ENCODE measurements around the gene PNPLA7. TPM values are rescaled to one million over a fixed set of nuclear protein-coding genes. Genes with fewer than 3 reads are reported as not detected.

PNPLA7 gene
- total RNA-seq, 4 donors from 2014 or later, result 12.2 to 97.0 (median 33.3) TPM

- H3K4me1 ChIP-seq, result peaks cover 35% of the 10 kb centered on the region
- no peaks in the 10 kb centered on the region for H3K36me3 ChIP-seq
- peaks cover 31% of the 10 kb centered on the region for H3K27me3 ChIP-seq
- TF ChIP-seq POLR2A (IDR thresholded peaks at IDR 0.05) (no peak), EP300 (IDR thresholded peaks at IDR 0.05) (no peak), POLR2AphosphoS5 (IDR thresholded peaks at IDR 0.05) (no peak)
- TF ChIP-seq, protein P1, sequence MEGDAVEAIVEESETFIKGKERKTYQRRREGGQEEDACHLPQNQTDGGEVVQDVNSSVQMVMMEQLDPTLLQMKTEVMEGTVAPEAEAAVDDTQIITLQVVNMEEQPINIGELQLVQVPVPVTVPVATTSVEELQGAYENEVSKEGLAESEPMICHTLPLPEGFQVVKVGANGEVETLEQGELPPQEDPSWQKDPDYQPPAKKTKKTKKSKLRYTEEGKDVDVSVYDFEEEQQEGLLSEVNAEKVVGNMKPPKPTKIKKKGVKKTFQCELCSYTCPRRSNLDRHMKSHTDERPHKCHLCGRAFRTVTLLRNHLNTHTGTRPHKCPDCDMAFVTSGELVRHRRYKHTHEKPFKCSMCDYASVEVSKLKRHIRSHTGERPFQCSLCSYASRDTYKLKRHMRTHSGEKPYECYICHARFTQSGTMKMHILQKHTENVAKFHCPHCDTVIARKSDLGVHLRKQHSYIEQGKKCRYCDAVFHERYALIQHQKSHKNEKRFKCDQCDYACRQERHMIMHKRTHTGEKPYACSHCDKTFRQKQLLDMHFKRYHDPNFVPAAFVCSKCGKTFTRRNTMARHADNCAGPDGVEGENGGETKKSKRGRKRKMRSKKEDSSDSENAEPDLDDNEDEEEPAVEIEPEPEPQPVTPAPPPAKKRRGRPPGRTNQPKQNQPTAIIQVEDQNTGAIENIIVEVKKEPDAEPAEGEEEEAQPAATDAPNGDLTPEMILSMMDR (IDR thresholded peaks at IDR 0.05), result no peak
- H3K4me3 ChIP-seq, result peak within 1 kb of the TSS; percentile 51
- WGBS, result 0% methylated on average over 3 of the region's 62 CpGs
- no peaks in the 10 kb centered on the region for H3K9me3 ChIP-seq
- peak in 1 of 2 donors; percentile 65 for DNase-seq (ENCODE audit: low spot score in 2 of 2)
- H3K27ac ChIP-seq, result no peak within 1 kb of the TSS
These were observed 108.8 kb downstream of the PNPLA7 start, which contains the start of gene ENTPD8 for GRCh38 chr9:137441289-137441934. Gene ENTPD8 (minus strand): TSS chr9:137441357. CDS start chr9:137438285, 3,072 bp downstream.

- H3K27me3 ChIP-seq, result peaks cover 42% of the 10 kb centered on the region
- 93% methylated on average over 3 of the region's 18 CpGs for WGBS
These were observed 111.0 kb downstream of the PNPLA7 start for GRCh38 chr9:137439158-137439714.

DNA sequence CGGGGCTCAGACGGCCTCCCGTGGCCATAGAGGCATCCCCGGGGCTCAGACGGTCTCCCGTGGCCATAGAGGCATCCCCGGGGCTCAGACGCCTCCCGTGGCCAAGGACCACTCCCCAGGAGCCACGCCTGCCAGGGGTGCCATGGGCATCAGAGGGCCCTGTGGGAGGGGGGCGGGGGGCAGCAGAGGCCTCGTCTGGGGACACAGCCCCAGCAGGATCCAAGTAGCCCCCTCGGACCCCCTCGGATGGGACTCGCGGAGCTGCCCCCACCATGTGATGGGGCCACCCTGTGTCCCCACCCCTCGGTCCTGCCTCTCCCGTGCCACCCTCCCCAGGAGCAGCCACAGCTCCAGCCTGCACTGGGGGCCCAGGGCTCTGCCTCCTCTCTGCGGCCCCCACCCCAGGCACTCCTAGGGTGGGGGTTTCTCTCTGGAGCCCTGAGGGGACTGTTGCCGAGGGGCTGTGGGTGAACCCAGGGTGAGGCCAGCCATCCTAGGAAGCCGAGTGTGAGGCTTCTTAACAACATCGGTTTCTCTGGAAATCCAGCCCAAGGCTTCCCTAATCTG, 111.5 kb downstream of the PNPLA7 start:
- Histone ChIP-seq H3K36me3 (no peaks in the 10 kb centered on the region), H3K4me1 (peaks cover 30% of the 10 kb centered on the region), H3K9me3 (no peaks in the 10 kb centered on the region), H3K4me3 (no peak overlapping the region), H3K27ac (no peak overlapping the region), H3K27me3 (peaks cover 42% of the 10 kb centered on the region)
- no CpG with 5 or more reads among the region's 22 CpGs for WGBS
- TF ChIP-seq POLR2A (IDR thresholded peaks at IDR 0.05), result no peak
- TF ChIP-seq, protein P1 (IDR thresholded peaks at IDR 0.05), result no peak
- no peak for TF ChIP-seq POLR2AphosphoS5 (IDR thresholded peaks at IDR 0.05)
- TF ChIP-seq EP300 (IDR thresholded peaks at IDR 0.05), result no peak
- peak in 1 of 2 donors; percentile 45 for DNase-seq (ENCODE audit: low spot score in 2 of 2)

More at GRCh38 chr9:137439158-137439714, 111.0 kb downstream of the PNPLA7 start:
- peaks cover 30% of the 10 kb centered on the region for H3K4me1 ChIP-seq
- H3K4me3 ChIP-seq, result no peak overlapping the region
- no peaks in the 10 kb centered on the region for H3K9me3 ChIP-seq
- TF ChIP-seq, protein P1 (IDR thresholded peaks at IDR 0.05), result no peak
- TF ChIP-seq POLR2AphosphoS5 (IDR thresholded peaks at IDR 0.05) (no peak), EP300 (IDR thresholded peaks at IDR 0.05) (no peak), POLR2A (IDR thresholded peaks at IDR 0.05) (no peak)
- no peak overlapping the region for H3K27ac ChIP-seq
- peak in 1 of 2 donors; percentile 60 for DNase-seq (ENCODE audit: low spot score in 2 of 2)
- H3K36me3 ChIP-seq, result no peaks in the 10 kb centered on the region

DNA sequence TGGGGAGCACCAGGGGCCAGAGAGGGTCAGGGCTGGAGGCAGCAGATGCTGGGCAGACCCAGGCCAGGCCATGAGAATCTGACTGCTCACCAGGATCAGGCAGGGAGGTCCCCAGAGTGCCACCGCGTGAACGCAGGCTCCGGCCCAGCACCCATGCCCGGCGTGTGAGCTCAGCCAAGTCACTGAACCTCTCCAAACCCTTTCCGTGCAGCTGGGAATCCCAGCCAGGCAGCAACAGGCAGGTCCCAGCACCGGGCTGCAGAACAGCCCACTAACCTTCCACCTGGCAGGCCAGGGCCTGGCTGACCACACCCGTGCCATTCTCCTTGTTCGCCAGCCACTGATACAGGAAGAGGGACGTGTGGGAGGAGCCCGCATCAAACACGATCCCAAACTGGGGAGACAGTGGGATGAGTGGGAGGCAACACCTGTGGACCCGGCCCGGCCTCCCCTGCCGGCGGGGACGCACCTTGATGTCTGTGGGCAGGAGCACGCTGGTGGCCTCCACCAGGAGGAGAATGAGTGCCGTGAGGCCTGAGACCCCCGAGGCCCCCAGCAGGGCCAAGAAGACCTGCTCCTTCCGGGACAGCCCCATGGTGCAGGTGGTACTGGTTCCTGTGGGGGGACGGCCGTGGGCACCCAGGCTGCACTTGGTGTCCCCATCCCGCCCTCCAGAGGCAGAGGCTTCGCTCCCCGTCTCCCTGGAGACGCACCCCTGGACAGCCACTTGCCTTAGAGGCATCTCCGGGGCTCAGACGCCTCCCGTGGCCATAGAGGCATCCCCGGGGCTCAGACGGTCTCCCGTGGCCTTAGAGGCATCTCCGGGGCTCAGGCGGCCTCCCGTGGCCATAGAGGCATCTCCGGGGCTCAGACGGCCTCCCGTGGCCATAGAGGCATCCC, 112.3 kb downstream of the PNPLA7 start:
- Histone ChIP-seq H3K9me3 (no peaks in the 10 kb centered on the region), H3K4me1 (peaks cover 30% of the 10 kb centered on the region), H3K27ac (no peak overlapping the region), H3K27me3 (peaks cover 42% of the 10 kb centered on the region), H3K4me3 (no peak overlapping the region), H3K36me3 (no peaks in the 10 kb centered on the region)
- DNase-seq (ENCODE audit: low spot score in 2 of 2), result peak in 1 of 2 donors; percentile 57
- WGBS, result 62% methylated on average over 8 of the region's 40 CpGs
- TF ChIP-seq POLR2AphosphoS5 (IDR thresholded peaks at IDR 0.05), result no peak
- TF ChIP-seq, protein P1 (IDR thresholded peaks at IDR 0.05), result no peak
- no peak for TF ChIP-seq POLR2A (IDR thresholded peaks at IDR 0.05)
- TF ChIP-seq EP300 (IDR thresholded peaks at IDR 0.05), result no peak

Data from suprapubic skin (tissue), 4 donors.